ENCODE measurements around the gene RNF223.

DNA sequence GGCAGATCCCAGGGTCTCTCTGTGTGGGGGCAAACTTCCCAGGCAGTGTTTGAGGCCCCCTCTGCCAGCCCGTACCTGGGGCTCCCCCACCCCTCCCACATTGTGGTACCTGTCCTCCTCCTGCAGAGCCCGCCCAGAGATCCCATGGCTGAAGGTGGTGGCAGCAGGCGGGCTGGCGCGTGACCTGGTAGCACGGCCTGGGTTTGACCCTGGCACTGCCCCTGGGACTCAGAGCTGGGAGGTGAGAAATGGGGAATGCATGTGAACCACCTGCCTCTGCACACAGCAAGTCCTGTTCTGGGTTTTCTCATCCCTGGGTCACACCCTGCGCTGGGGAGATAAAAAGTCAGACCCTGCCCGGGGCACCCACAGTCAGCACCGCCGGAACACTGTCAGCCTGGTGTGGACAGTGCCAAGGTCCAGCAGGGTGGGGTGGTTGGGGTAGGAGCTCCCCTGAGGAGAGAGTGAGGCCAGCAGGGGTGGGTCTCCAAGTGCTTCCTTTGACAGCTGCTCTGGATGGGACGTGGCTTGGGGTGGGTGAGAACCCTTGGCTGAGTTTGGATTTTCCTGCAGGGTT is 42.4 kb downstream of the RNF223 start:
- TF ChIP-seq EP300 (IDR thresholded peaks at IDR 0.05) (no peak), CTCF (IDR thresholded peaks at IDR 0.05) (no peak)

Data from tibial nerve (tissue), 4 donors.